PC-3 (cell line): ENCODE measurements around the gene EIF4A3.

Experiments
- CTCF ChIP-seq: fragments of 300-600 bp; sonication (generic); conservative IDR thresholded peaks from 2 replicates; pipeline ENCODE4 v1.5.1; 2017; ENCODE audit warnings: antibody characterized with exemption, low read depth, mild to moderate bottlenecking, low read length
- EZH2 ChIP-seq: fragments of 300-600 bp; sonication (generic); IDR thresholded peaks from one replicate; pipeline ENCODE4 v1.6.1; 2017; ENCODE audit warnings: antibody characterized with exemption, mild to moderate bottlenecking, low read length; ENCODE audit not compliant: unreplicated experiment
- EZH2phosphoT487 ChIP-seq: fragments of 300-600 bp; sonication (generic); IDR thresholded peaks from 2 replicates; pipeline ENCODE4 v1.6.1; 2018; ENCODE audit warnings: mild to moderate bottlenecking, antibody characterized with exemption, low read length, borderline replicate concordance

- TF ChIP-seq CTCF (no peak), EZH2 (no peak), EZH2phosphoT487 (no peak)
Measured at GRCh38 chr17:80182845-80183223, 35.9 kb upstream of the EIF4A3 start.
